NCI-H774 (cell line): ENCODE measurements around the gene FAM229A.
"Not testable (repeated sequence)": the region's sequence is repeated elsewhere in the genome, so short reads cannot be mapped to it uniquely, and the experiment has no call there.

Experiments used
- DNase-seq: peaks from one replicate; lab custom pipeline; 2025; lab: John Stamatoyannopoulos, UW

FAM229A gene

DNA sequence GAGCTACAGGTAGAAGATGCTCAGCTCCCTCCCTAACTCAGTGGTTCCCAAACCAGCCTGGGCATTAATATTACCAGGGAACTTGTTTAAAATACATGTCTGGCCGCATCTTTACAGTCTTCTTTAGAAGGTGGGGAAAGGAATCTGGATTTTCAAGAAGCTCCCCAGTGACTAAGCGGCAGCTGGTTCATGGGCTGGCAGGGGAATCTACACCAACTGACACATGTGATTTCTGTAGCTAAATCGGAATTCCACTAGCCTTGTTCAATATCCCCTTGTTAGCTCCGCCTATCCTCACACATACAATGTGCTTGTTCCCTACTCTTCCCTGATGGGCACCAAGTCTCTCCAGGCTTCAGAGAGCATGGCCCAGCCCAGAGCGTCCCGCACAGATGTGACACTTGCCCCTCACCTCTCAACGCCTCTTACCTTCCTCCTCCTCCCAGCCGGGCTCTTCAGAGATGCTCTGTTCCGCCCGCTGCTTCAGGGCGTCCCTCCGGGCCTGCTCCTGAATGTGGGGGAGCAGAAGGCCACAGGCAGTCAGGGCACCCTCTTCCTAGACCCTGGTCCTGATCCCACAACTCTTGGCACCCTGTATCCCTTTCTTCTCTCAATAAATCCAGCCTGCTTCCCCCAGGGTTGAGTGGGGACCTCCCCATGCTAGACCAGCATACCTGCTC lies 15.4 kb upstream of the FAM229A start:
- no peak for DNase-seq

- no peak for DNase-seq
Measured at GRCh38 chr1:32376199-32376598, 13.9 kb upstream of the FAM229A start.

GRCh38 chr1:32373996-32374592 lies 11.8 kb upstream of the FAM229A start:
- no peak for DNase-seq

- DNase-seq = no peak
Measured at GRCh38 chr1:32372149-32372756, 10.0 kb upstream of the FAM229A start.

GRCh38 chr1:32367912-32368635 lies 5.8 kb upstream of the FAM229A start:
- DNase-seq = no peak

DNA sequence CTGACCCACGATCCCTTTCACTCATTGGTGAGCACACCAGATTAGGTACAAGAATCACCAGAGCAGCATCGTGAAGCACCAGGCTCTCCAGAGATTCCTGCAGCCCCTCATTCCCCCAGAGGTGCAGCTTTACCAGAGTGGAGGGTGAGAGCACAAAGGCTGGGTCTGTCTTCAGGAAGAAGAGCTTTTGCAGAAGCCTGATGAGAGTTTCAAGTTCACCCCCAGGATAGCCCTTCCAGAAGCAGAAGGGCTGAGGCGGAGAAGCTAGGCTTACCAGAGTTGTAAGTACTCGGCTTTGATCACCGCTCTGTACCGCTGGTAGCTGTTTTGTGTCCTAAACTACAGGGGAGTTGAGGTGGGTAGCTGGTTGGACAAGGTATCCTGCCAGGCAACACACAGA lies 3.2 kb upstream of the FAM229A start:
- DNase-seq = no peak

DNA sequence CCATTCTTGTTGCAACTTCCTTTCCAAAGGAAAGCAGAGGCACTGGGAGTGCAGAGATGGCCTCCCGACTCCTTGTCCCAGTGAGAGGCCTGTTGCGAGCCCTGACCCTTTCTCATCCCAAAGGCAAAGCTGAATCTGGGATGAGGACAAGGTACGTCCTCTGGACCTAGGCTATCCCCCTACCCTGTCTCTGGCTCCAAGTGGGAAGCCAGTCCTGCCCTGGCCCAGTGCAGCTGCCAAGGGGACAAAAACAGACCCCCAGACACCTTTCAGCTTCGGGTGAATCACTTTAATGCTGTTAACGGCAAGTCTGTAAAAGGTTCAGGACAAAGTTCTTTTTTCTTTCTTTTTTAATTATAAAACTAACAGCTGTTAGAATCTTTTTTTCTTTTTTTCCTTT lies 2.6 kb upstream of the FAM229A start:
- DNase-seq = no peak

DNA sequence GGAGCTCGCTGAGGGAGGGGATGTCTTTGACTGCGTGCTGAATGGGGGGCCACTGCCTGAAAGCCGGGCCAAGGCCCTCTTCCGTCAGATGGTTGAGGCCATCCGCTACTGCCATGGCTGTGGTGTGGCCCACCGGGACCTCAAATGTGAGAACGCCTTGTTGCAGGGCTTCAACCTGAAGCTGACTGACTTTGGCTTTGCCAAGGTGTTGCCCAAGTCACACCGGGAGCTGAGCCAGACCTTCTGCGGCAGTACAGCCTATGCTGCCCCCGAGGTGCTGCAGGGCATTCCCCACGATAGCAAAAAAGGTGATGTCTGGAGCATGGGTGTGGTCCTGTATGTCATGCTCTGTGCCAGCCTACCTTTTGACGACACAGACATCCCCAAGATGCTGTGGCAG lies 1.4 kb upstream of the FAM229A start:
- no peak for DNase-seq

DNA sequence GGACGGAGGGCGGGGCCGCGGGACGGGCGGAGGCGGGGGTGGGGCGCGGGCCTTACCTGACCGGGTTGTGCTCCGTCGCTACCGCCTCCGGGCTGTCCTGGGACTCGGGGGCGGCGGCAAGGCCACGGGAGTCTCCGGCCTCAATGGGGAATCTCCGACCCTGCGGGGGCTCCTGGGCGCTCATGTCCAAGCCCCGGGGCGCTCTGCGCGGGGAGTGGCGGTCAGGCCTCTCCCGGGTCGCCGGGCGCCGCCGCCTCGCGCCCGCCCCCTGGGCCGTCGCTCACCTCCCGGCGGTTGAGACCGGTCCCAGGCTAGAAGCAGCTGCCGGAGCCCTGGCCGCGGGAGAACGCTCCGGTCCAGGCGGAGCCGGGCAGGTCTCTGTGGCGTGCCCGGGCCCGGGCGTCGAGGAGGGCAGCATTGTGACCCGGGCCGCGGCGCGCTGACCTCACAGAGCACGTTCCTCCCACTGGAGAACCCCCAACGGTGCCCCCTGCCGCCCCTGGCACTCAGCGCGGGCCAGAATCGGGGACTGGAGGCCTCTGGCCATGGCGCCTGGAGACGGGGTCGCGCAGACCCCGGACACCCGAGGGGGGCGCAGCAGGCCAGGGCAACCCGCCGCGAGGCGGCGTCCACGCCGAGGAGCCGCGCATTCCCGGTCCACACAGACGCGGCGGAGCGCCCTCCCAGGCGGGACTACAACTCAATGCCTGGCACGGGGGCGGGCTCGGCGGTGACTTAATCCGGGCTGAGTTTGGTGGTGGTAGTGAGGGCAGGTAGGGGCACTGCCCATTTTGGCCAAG lies 411 bp downstream of the FAM229A start:
- DNase-seq = no peak

- DNase-seq = no peak
Measured at GRCh38 chr1:32361308-32361673, 994 bp downstream of the FAM229A start.

DNA sequence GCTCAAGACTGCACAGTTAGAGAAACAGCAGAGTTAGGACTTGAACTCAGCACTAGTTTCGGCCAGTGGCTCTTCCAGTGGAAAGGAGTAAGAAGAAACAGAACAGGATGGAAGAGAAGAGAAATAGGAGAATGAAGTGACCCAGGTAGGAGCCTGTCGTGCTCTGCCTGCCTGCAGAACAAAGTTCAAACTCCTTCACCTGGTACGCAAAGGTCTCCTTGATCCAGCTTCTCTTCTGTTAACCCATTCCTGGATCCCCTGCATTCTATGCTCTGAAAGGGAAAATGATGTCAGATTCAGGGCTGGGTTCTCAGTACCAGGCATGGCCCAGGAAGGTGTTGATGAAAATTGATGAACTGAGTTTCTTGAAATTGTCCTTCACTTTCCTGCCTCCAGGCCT lies 3.9 kb downstream of the FAM229A start:
- no peak for DNase-seq

DNA sequence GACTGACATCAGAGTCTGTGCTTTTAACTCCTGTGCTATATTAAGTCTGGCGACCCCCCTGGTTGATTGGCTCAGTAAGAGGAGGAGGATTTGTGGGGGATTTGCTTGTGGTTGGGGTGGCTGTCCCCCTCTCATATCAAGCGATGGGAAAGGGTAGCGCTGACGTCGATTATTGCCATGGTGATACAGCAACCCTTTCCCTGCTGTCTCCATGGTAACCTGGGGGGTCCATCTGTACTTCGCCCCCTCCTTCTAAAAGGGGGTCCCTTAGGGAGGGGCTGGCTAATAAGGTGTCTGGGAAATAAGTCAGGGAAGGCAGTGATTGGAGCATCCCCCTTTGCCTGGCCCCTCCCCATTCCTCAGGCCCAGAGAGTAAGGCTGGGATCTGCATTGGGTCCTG lies 4.7 kb downstream of the FAM229A start:
- DNase-seq = no peak

DNA sequence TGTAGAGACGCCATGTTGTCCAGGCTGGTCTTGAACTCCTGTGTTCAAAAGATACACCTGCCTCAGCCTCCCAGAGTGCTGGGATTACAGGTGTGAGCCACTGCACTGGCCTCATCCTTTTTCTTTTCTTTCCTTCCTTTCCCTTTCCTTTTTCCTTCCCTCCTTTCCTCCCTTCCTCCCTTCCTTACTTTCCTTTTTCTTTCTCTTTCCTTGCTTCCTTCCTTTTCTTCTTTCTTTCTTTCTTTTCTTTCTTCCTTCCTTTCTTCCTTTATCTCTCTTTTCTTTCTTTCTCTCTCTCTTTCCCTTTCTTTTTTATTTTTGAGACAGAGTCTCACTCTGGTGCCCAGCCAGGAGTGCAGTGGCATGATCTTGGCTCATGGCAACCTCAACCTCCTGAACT lies 5.8 kb downstream of the FAM229A start:
- DNase-seq = no peak

GRCh38 chr1:32355778-32356177 lies 6.5 kb downstream of the FAM229A start:
- not testable (repeated sequence) for DNase-seq

DNA sequence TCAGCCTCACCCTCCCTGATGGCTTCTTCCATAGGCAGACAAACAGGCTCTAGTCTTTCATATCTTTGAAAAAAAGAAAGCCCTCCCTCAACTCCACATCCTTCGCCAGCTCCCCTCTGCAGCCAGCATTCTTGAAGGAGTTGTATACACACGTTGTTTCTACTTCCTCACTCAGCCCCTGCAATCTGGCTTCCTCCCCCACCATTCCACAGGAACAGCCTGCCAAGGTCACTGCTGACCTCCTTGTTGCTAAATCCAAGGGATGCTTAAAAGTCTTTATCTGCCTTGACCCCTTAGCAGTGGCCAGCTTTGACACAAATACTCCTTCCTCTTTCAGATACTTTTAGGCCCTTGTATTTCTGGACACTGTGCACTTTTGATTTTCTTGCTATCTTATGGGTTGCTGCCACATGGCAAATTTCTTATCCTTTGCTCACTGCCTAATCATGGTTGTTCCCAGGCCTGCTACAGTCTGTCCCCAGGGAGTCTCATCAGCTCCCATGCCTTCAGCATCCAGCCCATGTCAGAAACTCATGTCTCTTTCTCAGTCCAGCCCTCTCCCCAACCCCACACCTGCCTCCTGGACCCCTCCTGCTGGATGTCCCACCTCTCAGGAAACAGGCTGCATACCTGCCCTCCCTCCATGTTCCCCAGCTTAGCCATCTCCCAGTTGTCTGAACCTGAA lies 8.3 kb downstream of the FAM229A start:
- DNase-seq = no peak

GRCh38 chr1:32353431-32353830 lies 8.9 kb downstream of the FAM229A start:
- no peak for DNase-seq

DNA sequence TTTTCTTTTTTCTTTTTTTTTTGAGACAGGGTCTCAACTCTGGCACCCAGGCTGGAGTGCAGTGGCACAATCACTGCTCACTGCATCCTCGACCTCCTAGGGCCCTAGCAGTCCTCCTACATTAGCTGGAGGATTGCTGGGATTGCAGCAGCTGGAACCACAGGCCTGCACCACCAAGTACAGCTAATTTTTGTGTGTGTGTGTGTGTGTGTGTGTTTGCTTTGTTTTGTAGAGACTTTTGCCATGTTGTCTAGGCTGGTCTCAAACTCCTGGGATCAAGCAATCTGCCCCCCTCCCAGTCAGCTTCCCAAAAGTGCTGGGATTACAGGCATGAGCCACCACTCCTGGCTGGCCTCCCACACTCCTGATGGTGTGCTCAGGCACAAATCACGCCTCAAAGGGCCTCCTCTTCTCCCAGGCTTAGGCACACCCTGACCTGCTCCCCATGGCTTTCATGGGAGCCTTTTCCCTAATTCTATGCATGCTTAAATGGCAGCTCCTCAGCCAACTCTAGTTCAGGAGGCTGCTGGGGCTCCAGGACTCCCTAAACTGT lies 9.4 kb downstream of the FAM229A start:
- no peak for DNase-seq

- no peak for DNase-seq
Measured at GRCh38 chr1:32352239-32352745, 10.0 kb downstream of the FAM229A start.

GRCh38 chr1:32351399-32352238 lies 10.7 kb downstream of the FAM229A start:
- peak; percentile 99 for DNase-seq

- peak; percentile 94 for DNase-seq
Measured at GRCh38 chr1:32350785-32351398, 11.4 kb downstream of the FAM229A start.
